Central memory CD8-positive, alpha-beta T cell (primary cell): ENCODE results near the gene CIAO3.
A peak's percentile ranks its signal among the peaks of the same experiment; 100 is the strongest.

Source experiments
- ATAC-seq: fragments of 150-1000 bp; cut with Tn5 transposase; replicated peaks from 2 replicates; pipeline ENCODE4 v1.10.0; 2022; ENCODE audit warnings: mild to moderate bottlenecking, moderate FRiP score, moderate number of reproducible peaks; ENCODE audit not compliant: poor library complexity, severe bottlenecking; ENCODE audit errors: extremely low read depth
- DNase-seq, 2 donors: peaks; one replicate each; pipeline ENCODE4 v3.0.0; 2021; ENCODE audit warnings: low spot score in 2 of 2
- H3K27ac Mint-ChIP-seq: one replicate; pipeline ENCODE4 v1.8.0; 2022; ENCODE audit warnings: low read depth, mild to moderate bottlenecking, moderate library complexity, mixed read lengths
- H3K27me3 Mint-ChIP-seq: one replicate; pipeline ENCODE4 v1.8.0; 2022; ENCODE audit warnings: mixed read lengths
- H3K36me3 Mint-ChIP-seq: one replicate; pipeline ENCODE4 v1.8.0; 2022; ENCODE audit warnings: mild to moderate bottlenecking, moderate library complexity, mixed read lengths; ENCODE audit not compliant: insufficient read depth
- H3K4me1 Mint-ChIP-seq: one replicate; pipeline ENCODE4 v1.8.0; 2022; ENCODE audit warnings: mixed read lengths
- H3K4me3 Mint-ChIP-seq: one replicate; pipeline ENCODE4 v1.8.0; 2022; ENCODE audit warnings: mild to moderate bottlenecking, moderate library complexity, mixed read lengths
- H3K9me3 Mint-ChIP-seq: one replicate; pipeline ENCODE4 v1.8.0; 2022; ENCODE audit warnings: mixed read lengths

Gene CIAO3

DNA sequence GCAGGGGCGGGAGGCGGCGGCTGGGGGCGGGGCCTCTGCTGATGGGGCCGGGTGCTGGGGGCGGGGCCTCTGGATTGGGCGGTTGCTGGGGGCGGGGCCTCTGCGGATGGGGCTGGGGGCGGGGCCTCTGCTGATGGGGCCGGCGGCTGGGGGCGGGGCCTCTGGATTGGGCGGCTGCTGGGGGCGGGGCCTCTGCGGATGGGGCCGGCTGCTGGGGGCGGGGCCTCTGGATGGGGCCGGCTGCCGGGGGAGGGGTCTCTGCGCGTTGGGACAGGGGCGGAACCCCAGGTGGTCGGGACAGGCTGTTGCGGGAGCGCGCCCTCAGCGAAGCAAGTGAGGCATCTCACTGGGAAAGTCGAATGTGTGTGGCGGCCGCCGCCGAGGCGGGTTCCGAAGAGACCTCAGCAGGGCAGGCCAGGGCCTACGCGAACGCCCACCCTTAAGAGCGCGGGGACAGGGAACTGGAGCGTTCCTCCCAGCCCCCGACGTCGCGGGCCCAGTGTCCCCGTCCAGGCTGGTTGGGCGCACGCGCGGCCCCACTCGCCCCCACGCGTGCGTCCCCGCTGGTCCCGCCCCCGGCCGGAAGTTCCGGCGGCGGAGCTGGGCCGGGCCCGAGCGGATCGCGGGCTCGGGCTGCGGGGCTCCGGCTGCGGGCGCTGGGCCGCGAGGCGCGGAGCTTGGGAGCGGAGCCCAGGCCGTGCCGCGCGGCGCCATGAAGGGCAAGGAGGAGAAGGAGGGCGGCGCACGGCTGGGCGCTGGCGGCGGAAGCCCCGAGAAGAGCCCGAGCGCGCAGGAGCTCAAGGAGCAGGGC, 60.8 kb downstream of the CIAO3 start, which contains the start of gene STUB1:
Gene STUB1 (plus strand): TSS at position 597 of the 811 bp plus-strand sequence. CDS start 116 bp downstream, at position 713.
- peak; percentile 69 to 70 for DNase-seq
- peak; percentile 38 for ATAC-seq
- Mint-ChIP-seq H3K27me3 (no peaks in the 10 kb centered on the region), H3K9me3 (no peaks in the 10 kb centered on the region), H3K36me3 (peaks cover 27% of the 10 kb centered on the region), H3K4me3 (peak within 1 kb of the TSS; percentile 73), H3K27ac (no peak within 1 kb of the TSS), H3K4me1 (peaks cover 32% of the 10 kb centered on the region)
